Activated CD8-positive, alpha-beta memory T cell treated with anti-CD3 and anti-CD28 coated beads for 24 hours (primary cell): ENCODE results near the gene PFAS.
"Not testable (repeated sequence)": the region's sequence is repeated elsewhere in the genome, so short reads cannot be mapped to it uniquely, and the experiment has no call there.

Experiments used
- DNase-seq: peaks from one replicate; pipeline ENCODE4 v3.0.0-alpha.2; 2020

The PFAS gene

GRCh38 chr17:8231701-8232100 is 17.4 kb upstream of the PFAS start:
- DNase-seq, result no peak

DNA sequence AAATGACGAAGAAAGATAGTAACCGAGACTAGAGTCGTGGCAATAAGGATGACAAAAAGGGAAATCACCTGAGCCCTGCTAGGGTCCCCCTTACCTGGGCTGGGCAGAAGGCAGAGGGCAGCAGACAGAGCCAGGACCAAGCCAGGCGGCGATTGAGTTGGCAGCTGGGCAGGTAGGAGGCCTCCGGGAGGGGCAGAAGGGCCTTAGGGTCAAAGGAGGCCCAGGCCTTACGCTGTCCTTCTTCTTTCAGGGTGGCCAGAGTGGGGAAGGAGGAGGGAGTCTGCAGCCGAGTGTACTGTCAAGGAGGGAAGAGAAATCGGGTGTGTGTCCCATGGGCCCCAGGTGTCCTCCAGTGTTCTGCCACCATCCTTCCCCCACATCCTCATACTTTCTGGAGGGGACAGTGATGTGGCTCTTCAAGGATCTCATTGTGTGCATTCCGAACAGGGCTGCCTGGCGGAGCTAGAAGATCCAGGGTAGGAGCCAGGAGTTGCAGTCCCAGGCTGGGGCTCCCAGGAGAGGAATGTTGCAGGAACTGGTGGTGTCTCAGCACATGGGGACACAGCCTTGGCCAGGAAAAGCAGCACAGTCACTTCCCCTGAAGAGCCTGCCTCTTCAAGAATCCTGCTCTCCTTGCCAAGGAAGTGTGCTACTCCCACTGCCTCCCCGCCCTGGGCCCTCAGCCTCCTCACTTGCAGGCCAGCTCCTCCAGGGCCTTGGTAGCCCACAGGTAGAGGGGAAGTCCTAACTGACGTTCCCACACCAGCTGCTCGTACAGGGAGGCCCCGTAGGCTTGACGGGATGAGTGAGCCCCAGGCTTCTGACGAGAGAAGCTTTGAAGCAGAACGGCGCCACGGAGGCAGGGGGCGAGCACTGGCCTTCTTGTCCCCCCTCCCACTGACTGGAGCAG is 14.5 kb upstream of the PFAS start:
- no peak for DNase-seq

- DNase-seq, result no peak
These were observed 13.4 kb upstream of the PFAS start for GRCh38 chr17:8235676-8236075.

DNA sequence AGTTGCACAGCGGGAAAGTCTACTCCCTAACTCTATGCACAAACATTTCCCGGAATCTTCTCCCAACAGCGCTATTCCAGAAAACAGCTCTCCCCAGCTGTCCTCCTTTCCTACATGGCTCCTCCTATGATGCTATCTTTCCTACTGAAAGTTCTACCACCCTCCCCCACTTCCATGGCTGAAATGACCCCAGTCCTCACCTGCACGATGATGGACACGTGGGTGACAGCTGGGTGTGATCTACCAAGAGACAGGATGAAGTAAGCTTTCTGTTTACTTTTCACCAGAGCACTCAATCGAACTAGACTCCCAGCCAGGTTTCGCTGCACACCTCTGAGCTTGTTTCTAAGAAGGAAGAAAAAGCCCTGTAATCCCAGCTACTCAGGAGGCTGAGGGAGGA is 11.9 kb upstream of the PFAS start:
- DNase-seq, result no peak

GRCh38 chr17:8237886-8238285 is 11.2 kb upstream of the PFAS start:
- no peak for DNase-seq

- DNase-seq, result no peak
These were observed 5.3 kb upstream of the PFAS start for GRCh38 chr17:8243827-8244226.

GRCh38 chr17:8244768-8245167 is 4.3 kb upstream of the PFAS start:
- DNase-seq, result no peak

DNA sequence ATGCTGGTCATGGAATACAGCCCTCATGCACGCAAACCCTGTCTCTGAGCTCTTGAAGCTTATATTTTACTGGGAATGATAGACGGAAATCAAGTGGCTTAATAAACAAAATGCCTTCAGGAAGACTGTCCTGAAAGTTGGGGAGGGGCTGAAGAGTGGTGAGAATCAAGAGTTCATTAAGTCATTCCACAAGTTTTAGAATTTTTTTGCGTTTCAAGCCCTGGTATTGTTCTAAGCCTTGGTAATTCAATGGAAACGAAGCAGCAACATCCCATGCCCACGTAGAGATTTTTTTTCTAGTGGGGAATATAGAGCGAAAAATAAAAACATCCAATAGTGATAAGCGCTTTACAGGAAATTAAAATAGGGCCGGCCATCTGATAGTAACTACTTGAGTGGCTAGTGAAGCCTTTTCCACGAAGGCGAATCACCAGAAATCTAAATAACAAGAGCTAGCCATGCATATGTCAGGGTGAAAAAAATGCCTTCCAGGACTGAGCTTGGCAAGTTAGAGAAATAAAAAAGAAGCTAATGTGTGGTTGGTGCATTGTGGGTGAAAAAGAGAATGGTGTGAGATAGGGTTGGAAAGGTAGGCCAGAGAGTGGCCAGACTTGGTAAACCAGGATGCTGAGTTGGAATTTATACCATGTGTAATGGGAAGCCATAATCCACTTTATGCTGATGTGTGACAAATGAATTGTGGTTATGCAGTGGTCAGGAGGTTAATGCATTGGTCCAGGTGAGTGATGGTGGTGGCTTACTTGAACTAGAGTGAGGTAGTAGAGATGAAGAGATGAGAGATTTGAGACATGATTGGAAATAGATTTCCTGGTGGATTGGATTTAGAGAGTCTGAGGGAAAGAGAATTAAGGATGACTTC is 772 bp downstream of the PFAS start:
- DNase-seq, result no peak

DNA sequence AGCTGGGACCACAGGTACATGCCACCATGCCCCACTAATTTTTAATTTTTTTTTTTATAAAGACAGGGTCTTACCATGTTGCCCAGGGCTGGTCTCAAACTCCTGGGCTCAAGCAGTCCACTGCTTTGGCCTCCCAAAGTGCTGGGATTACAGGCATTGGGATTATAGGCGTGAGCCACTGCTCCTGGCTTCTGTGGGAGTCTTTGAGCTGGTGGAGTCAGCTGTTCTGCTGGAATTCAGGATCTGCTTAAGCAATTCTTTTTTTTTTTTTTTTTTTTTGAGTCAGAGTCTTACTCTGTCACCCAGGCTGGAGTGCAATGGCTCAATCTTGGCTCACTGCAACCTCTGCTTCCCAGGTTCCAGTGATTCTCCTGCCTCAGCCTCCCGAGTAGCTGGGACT is 2.3 kb downstream of the PFAS start:
- DNase-seq, result not testable (repeated sequence)

- no peak for DNase-seq
These were observed 4.7 kb downstream of the PFAS start for GRCh38 chr17:8253801-8254200.

GRCh38 chr17:8254881-8255280 is 5.8 kb downstream of the PFAS start:
- DNase-seq, result no peak

DNA sequence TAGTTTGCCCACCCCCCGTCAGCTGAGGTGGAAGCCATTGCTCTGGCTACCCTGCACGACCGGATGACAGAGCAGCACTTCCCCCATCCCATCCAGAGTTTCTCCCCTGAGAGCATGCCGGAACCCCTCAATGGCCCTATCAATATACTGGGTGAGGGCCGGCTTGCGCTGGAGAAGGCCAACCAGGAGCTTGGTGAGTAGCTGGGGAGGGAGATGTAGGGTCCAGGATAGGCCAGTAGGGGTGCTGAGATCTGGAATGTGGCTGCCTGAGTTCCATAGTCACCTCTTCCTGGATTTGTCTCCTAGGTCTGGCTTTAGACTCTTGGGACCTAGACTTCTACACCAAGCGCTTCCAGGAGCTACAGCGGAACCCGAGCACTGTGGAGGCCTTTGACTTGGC is 6.4 kb downstream of the PFAS start:
- no peak for DNase-seq

DNA sequence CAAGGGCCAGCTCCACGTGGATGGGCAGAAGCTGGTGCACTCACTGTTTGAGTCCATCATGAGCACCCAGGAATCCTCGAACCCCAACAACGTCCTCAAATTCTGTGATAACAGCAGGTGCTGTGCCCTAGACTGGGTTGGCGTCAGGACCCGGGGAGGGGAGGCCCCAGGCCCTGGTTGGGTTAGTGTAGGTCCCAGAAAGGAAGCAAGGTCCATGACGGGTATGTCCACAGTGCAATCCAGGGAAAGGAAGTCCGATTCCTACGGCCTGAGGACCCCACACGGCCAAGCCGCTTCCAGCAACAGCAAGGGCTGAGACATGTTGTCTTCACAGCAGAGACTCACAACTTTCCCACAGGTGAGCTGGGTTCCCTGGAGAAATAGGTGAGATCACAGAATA is 7.2 kb downstream of the PFAS start:
- DNase-seq, result no peak

GRCh38 chr17:8256691-8257090 is 7.6 kb downstream of the PFAS start:
- no peak for DNase-seq

GRCh38 chr17:8257801-8258200 is 8.7 kb downstream of the PFAS start:
- no peak for DNase-seq

- DNase-seq, result no peak
These were observed 15.2 kb downstream of the PFAS start for GRCh38 chr17:8264320-8264719.

GRCh38 chr17:8264836-8265542 is 15.9 kb downstream of the PFAS start:
- no peak for DNase-seq

DNA sequence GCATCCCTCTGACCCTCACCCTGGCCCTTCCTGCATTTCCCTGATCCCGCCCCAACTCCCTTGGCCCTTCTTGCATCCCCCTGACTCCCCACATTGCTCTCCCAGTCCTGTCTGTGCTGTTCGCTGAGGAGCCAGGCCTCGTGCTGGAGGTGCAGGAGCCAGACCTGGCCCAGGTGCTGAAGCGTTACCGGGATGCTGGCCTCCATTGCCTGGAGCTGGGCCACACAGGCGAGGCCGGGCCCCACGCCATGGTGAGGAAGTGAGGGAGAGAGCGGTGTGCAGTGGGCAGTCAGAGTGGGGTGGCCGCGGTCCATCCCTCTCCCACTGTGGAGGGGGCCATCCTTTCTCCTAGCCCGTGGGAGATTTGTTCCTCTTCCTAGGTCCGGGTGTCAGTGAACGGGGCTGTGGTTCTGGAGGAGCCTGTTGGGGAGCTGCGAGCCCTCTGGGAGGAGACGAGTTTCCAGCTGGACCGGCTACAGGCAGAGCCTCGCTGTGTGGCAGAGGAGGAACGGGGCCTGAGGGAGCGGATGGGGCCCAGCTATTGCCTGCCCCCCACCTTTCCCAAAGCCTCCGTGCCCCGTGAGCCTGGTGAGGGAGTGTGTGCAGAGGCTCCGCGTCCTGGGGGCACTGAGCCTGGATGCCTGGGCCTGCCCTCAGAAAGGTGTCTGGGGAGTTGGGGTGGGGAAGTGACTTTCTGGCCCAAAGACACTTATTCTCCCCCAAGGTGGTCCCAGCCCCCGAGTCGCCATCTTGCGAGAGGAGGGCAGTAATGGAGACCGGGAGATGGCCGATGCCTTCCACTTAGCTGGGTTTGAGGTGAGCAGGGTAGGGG is 17.8 kb downstream of the PFAS start:
- DNase-seq, result no peak

- DNase-seq, result no peak
These were observed 18.5 kb downstream of the PFAS start for GRCh38 chr17:8267480-8268147.

- no peak for DNase-seq
These were observed 19.6 kb downstream of the PFAS start for GRCh38 chr17:8268550-8269298.

- DNase-seq, result no peak
These were observed 23.3 kb downstream of the PFAS start for GRCh38 chr17:8272421-8272820.
